Neural cell (in vitro differentiated cells): ENCODE measurements around the gene CYP4A22.

ENCODE experiments used
- EP300 ChIP-seq: fragments of 450-650 bp; conservative IDR thresholded peaks from 2 replicates; pipeline ENCODE4 v1.6.1; 2014; ENCODE audit warnings: antibody characterized with exemption, mild to moderate bottlenecking, moderate library complexity; ENCODE audit not compliant: poor library complexity, severe bottlenecking
- MXI1 ChIP-seq: fragments of 450-650 bp; conservative IDR thresholded peaks from 2 replicates; pipeline ENCODE4 v1.6.1; 2014; ENCODE audit warnings: antibody characterized with exemption, mild to moderate bottlenecking; ENCODE audit not compliant: poor library complexity, severe bottlenecking
- REST ChIP-seq: IDR thresholded peaks from 2 replicates; pipeline ENCODE4 v1.6.1; 2012; ENCODE audit warnings: borderline replicate concordance

DNA sequence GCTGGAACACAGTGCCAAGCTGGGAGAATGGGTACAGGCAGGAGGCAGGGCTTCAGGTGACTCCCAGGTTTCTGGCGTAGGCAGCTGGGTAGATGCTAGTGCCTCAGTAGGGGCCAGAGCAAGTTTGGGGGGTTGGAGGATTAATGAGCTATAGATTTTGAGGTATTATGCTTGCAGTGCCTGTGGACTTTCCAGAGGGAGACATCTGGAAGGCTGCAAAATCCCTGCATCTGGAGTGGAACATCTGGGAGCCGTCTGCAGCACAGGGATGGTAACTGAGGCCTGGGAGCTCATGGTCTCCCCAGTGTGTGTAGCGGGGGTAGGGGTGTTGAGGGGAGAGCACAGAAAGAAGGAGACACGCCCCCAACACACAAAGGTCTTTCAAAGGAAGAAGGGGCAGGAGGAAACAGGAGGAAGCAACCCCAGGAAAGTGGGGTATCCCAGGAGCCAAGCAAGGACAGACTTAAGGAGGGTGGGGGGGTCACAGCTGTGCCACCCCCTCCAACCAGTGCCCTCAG, 54.8 kb downstream of the CYP4A22 start:
- TF ChIP-seq REST (no peak), EP300 (no peak), MXI1 (no peak)
